Measurements from ENCODE around the gene ABI1. TPM values are rescaled to one million over a fixed set of nuclear protein-coding genes. Genes with fewer than 3 reads are reported as not detected.

ABI1 gene
- total and polyA plus RNA-seq, 2 of the 4 experiments (the other 2 are of a cell fraction): 49.6 to 71.3 TPM

DNA sequence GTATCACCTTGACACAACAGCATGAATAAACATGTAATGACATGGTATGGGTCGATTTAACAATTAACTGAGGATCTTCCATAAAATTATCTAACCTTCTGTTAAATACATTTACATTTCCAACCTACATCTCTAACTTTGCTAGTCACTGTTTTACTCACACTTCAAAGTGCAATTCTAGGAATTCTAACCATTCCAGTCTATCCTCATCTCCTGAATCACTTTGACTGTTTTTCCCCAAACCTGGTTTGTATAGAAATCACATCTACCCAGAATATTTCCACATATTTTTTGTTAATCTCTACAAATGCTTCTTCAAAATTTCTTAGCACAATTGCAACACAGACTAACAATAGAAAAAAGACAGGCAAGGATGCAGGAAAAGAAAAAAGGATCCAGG is 6.2 kb downstream of the ABI1 start:
- no peak overlapping the region for H2AK9ac ChIP-seq (replicated peaks; ENCODE audit: low read depth, low read length, poor library complexity)
- H3K4ac ChIP-seq (ENCODE audit: low read depth, low read length): no peak overlapping the region
- no peaks in the 10 kb centered on the region for H3K9me3 ChIP-seq (ENCODE audit: control insufficient read depth, insufficient read depth, low read length)
- no peak overlapping the region for H2BK15ac ChIP-seq (ENCODE audit: low read depth, low read length)
- H3K27ac ChIP-seq (ENCODE audit: insufficient read depth, low read length): no peak overlapping the region
- no peak overlapping the region for H3K14ac ChIP-seq (replicated peaks; ENCODE audit: low read depth, low read length)
- DNase-seq (peak; percentile 24), ATAC-seq (ENCODE audit: low read depth) (no peak; the same call in 1 of the 2 replicates)
- no peak for TF ChIP-seq NFE2L2 (IDR thresholded peaks at IDR 0.05; ENCODE audit: low read depth, low read length)
- TF ChIP-seq BHLHE40 (IDR thresholded peaks at IDR 0.05; ENCODE audit: low read depth, low read length): no peak
- TF ChIP-seq FOS (IDR thresholded peaks at IDR 0.05; ENCODE audit: low read depth, low read length): no peak
- TF ChIP-seq CHD1 (IDR thresholded peaks at IDR 0.05; ENCODE audit: low read depth, low read length): no peak
- TF ChIP-seq RFX5 (IDR thresholded peaks at IDR 0.05; ENCODE audit: low read depth, low read length): no peak
- no peak for TF ChIP-seq SMC3 (IDR thresholded peaks at IDR 0.05; ENCODE audit: low read depth, low read length)
- no peak for TF ChIP-seq RAD21 (IDR thresholded peaks at IDR 0.05; ENCODE audit: low read length)
- TF ChIP-seq POLR2A (IDR thresholded peaks at IDR 0.05; ENCODE audit: low read depth, low read length): no peak
- no peak for TF ChIP-seq CEBPB (IDR thresholded peaks at IDR 0.05; ENCODE audit: low read depth, low read length)
- no peak for TF ChIP-seq MXI1 (IDR thresholded peaks at IDR 0.05; ENCODE audit: borderline replicate concordance, low read depth, low read length)
- no peak for TF ChIP-seq RCOR1 (IDR thresholded peaks at IDR 0.05; ENCODE audit: insufficient replicate concordance, low read length)
- TF ChIP-seq, protein P1, sequence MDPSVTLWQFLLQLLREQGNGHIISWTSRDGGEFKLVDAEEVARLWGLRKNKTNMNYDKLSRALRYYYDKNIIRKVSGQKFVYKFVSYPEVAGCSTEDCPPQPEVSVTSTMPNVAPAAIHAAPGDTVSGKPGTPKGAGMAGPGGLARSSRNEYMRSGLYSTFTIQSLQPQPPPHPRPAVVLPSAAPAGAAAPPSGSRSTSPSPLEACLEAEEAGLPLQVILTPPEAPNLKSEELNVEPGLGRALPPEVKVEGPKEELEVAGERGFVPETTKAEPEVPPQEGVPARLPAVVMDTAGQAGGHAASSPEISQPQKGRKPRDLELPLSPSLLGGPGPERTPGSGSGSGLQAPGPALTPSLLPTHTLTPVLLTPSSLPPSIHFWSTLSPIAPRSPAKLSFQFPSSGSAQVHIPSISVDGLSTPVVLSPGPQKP (IDR thresholded peaks at IDR 0.05; ENCODE audit: borderline replicate concordance, low read depth, low read length): no peak
- TF ChIP-seq MAZ (IDR thresholded peaks at IDR 0.05; ENCODE audit: borderline replicate concordance, low read depth, low read length): no peak
- no peak for TF ChIP-seq MAFK (IDR thresholded peaks at IDR 0.05; ENCODE audit: low read depth, low read length)
- H3K56ac ChIP-seq (ENCODE audit: extremely low read depth, insufficient read depth, low read length): no peak overlapping the region
- dilution Hi-C loops (cut with HindIII; ENCODE audit: low sequenced_read_pairs, unreplicated experiment) (no loop called here), in situ Hi-C loops (cut with MboI; ENCODE audit: low sequenced_read_pairs) (no loop called here), intact Hi-C loops (cut with micrococcal nuclease) (loop anchor here (2.0 kb wide), 1 partner anchor 18 kb away; no protein-coding TSS in a partner anchor)
- no peak overlapping the region for H2AFZ ChIP-seq (replicated peaks; ENCODE audit: low read length, poor library complexity)
- no peak overlapping the region for H4K8ac ChIP-seq (ENCODE audit: low read depth in 2 of 2, low read length in 2 of 2)
- H3K23ac ChIP-seq (ENCODE audit: low read depth, low read length): no peak overlapping the region
- no peak overlapping the region for H2AK5ac ChIP-seq (ENCODE audit: low read depth, low read length)
- no TSS peak for BruUV-seq (replicated peaks)
- ChIA-PET POLR2A (ENCODE audit: unreplicated experiment) (no interaction called here), CTCF (interaction anchor here (1.0 kb wide), 1 partner anchor 129 kb away, joined by 3 read pairs; no protein-coding TSS in a partner anchor)
- peaks cover 8% of the 10 kb centered on the region; the same call in 1 of the 2 replicates for H3K9me1 ChIP-seq (ENCODE audit: insufficient read depth, low read length)
- no peak overlapping the region for H4K91ac ChIP-seq (ENCODE audit: insufficient read depth, low read depth, low read length)
- H3K79me1 ChIP-seq (ENCODE audit: low read depth in 1 of 2, low read length in 2 of 2): peaks cover 9 to 42% of the 10 kb centered on the region in 2 experiments; a peak in 3 of 4 replicates
- peak overlapping the region; percentile 51; the same call in 1 of the 2 replicates for H3K4me2 ChIP-seq (ENCODE audit: low read depth, low read length)
- H4K5ac ChIP-seq (ENCODE audit: low read depth, low read length): no peak overlapping the region
- H3K9ac ChIP-seq (ENCODE audit: low read depth, low read length): no peak overlapping the region
- no peaks in the 10 kb centered on the region for H3K27me3 ChIP-seq (ENCODE audit: control insufficient read depth, insufficient read depth, low read length)
- no peak overlapping the region for H2BK5ac ChIP-seq (ENCODE audit: low read depth, low read length, poor library complexity, severe bottlenecking)
- H3K18ac ChIP-seq (ENCODE audit: low read depth, low read length): no peak overlapping the region
- H2BK20ac ChIP-seq (ENCODE audit: low read depth, low read length): no peak overlapping the region
- no peak overlapping the region for H2BK120ac ChIP-seq (ENCODE audit: low read depth, low read length)
- H3K4me3 ChIP-seq (ENCODE audit: insufficient read depth, low read depth, low read length): no peak overlapping the region
- peaks cover 59% of the 10 kb centered on the region for H4K20me1 ChIP-seq (ENCODE audit: insufficient read depth, low read length)
- 0 out of 2 replicates have a peak, but pooled peaks cover 2% of the 10 kb centered on the region for H3K4me1 ChIP-seq (ENCODE audit: control insufficient read depth, insufficient read depth, low read length)
- H3K36me3 ChIP-seq (ENCODE audit: control insufficient read depth, insufficient read depth, low read length): no peaks in the 10 kb centered on the region
- no CpG with 5 or more reads among the region's 1 CpG for WGBS, 2 experiments (ENCODE audit: extremely low coverage in 2 of 2, insufficient read length in 1 of 2)
